ENCODE results near the gene ABAT.

The ABAT gene

DNA sequence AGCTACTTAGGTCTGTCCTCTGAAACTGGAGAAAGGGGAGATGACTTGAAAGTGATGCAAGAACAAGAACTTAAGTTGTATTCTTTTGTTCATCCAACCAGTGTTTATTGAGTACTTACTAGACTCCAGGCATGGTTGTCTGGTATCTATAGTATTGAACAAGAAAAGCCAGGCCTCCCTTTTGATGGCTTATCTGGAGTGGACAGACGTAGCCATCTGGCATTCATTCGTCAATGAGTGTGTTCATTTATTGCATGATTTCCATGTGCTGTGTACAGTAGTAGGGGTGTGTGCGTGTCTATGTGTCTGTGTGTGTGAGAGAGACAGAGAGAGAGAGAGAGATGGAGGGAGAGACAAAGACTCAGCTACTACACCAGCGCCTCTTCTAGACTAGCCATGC is 9.2 kb downstream of the ABAT start:
- no peaks in the 10 kb centered on the region for H3K4me1 ChIP-seq (ENCODE audit: low read length)
- peaks cover 5% of the 10 kb centered on the region; the same call in 1 of the 2 replicates for H3K27me3 ChIP-seq (ENCODE audit: low read depth, low read length)
- no peaks in the 10 kb centered on the region for H3K79me2 ChIP-seq (ENCODE audit: low read length)
- H2AFZ ChIP-seq (ENCODE audit: low read depth, low read length) = no peak overlapping the region
- H3K4me2 ChIP-seq (ENCODE audit: low read length) = no peak overlapping the region
- no peak overlapping the region for H3K9ac ChIP-seq (ENCODE audit: low read length)
- TF ChIP-seq EZH2phosphoT487 (IDR thresholded peaks at IDR 0.05; ENCODE audit: low read depth) = no peak
- TF ChIP-seq, protein P1, sequence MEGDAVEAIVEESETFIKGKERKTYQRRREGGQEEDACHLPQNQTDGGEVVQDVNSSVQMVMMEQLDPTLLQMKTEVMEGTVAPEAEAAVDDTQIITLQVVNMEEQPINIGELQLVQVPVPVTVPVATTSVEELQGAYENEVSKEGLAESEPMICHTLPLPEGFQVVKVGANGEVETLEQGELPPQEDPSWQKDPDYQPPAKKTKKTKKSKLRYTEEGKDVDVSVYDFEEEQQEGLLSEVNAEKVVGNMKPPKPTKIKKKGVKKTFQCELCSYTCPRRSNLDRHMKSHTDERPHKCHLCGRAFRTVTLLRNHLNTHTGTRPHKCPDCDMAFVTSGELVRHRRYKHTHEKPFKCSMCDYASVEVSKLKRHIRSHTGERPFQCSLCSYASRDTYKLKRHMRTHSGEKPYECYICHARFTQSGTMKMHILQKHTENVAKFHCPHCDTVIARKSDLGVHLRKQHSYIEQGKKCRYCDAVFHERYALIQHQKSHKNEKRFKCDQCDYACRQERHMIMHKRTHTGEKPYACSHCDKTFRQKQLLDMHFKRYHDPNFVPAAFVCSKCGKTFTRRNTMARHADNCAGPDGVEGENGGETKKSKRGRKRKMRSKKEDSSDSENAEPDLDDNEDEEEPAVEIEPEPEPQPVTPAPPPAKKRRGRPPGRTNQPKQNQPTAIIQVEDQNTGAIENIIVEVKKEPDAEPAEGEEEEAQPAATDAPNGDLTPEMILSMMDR (IDR thresholded peaks at IDR 0.05; ENCODE audit: low read depth, low read length) = no peak
- H3K27ac ChIP-seq (ENCODE audit: low read length) = no peak overlapping the region
- H3K36me3 ChIP-seq (replicated peaks; ENCODE audit: low read depth, low read length) = no peaks in the 10 kb centered on the region
- no peak overlapping the region for H3K4me3 ChIP-seq (ENCODE audit: low read length)
- H4K20me1 ChIP-seq (ENCODE audit: insufficient read depth, low read length) = no peaks in the 10 kb centered on the region
- no peaks in the 10 kb centered on the region for H3K9me3 ChIP-seq (ENCODE audit: insufficient read depth, low read length)

DNA sequence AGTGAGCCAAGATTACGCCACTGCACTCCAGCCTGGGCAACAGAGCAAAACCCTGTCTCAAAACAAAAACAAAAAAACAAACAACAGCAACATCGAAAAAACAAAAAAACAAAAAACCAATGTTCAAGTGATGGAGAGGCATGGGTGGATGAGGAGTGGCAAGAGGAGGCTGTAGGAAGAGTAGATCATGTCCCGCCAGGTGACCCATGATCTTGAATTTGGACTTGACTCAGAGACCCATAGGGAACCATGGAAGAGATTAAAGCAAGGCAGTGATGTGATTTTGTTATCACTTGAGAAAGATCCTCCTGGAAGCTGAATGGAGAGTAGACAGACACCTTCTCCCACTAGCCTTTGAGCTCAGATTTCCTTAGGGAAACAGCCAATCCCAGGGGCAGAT is 11.2 kb downstream of the ABAT start:
- no peaks in the 10 kb centered on the region for H3K36me3 ChIP-seq (replicated peaks; ENCODE audit: low read depth, low read length)
- no peaks in the 10 kb centered on the region for H3K4me1 ChIP-seq (ENCODE audit: low read length)
- no peak overlapping the region for H3K27ac ChIP-seq (ENCODE audit: low read length)
- no peaks in the 10 kb centered on the region for H3K79me2 ChIP-seq (ENCODE audit: low read length)
- no peak overlapping the region for H2AFZ ChIP-seq (ENCODE audit: low read depth, low read length)
- no peak overlapping the region for H3K4me2 ChIP-seq (ENCODE audit: low read length)
- TF ChIP-seq, protein P1 (IDR thresholded peaks at IDR 0.05; ENCODE audit: low read depth, low read length) = no peak
- no peak for TF ChIP-seq EZH2phosphoT487 (IDR thresholded peaks at IDR 0.05; ENCODE audit: low read depth)
- no peak overlapping the region for H3K4me3 ChIP-seq (ENCODE audit: low read length)
- no peaks in the 10 kb centered on the region for H4K20me1 ChIP-seq (ENCODE audit: insufficient read depth, low read length)
- H3K9me3 ChIP-seq (ENCODE audit: insufficient read depth, low read length) = peaks cover 7% of the 10 kb centered on the region; the same call in 1 of the 2 replicates
- H3K27me3 ChIP-seq (ENCODE audit: low read depth, low read length) = no peaks in the 10 kb centered on the region
- no peak overlapping the region for H3K9ac ChIP-seq (ENCODE audit: low read length)

DNA sequence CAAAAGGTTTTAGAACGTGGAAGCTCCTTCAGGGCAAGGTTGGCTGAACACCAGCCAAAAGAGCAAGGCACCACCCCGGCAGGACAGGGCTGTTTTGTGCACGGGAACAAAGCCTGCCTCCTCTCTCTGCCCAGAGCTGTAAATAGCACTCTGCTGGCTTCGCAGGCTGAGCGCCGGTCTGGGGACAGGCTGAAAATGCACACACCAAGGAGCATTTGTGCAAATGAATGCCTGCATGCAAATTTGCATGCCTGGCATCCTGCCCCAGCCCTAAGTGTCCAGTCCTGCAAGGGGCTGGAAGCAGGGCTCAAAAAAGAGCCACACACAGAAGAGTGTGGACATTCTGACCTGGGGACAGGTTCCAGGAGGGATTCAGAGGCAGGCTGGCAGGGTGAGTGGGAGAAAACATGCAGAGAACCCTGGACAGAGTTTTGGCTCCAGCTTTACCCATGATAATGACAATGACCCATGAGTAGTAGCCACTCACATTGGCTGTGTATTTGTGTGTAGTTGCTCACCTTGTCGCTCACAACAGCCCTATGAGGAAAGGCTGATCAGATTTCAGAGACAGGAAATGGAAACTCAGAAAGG is 11.7 kb downstream of the ABAT start:
- TF ChIP-seq EZH2phosphoT487 (IDR thresholded peaks at IDR 0.05; ENCODE audit: low read depth) = no peak
- TF ChIP-seq, protein P1 (IDR thresholded peaks at IDR 0.05; ENCODE audit: low read depth, low read length) = no peak
- no peak overlapping the region for H3K4me2 ChIP-seq (ENCODE audit: low read length)

DNA sequence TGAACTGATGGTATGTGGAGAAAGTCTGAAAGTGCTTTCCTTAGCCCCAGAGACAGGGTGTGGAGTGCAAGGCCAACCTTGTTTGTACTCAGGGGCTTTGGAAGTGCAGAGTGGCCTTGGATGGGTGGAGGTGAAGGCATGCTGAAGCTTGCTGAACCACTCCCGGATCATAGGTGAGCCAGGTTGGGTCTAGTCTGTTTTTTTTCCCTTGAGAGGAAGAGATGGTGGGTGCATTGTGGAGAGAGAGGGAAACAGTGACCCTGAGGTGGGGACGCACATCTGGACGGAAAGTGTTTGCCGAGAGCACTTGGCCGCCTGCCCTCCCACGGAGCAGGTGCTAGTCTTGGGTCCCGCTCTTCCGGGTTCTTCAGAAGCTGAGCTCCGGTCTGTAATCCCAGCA is 12.5 kb downstream of the ABAT start:
- no peak for TF ChIP-seq EZH2phosphoT487 (IDR thresholded peaks at IDR 0.05; ENCODE audit: low read depth)
- TF ChIP-seq, protein P1 (IDR thresholded peaks at IDR 0.05; ENCODE audit: low read depth, low read length) = no peak
- Histone ChIP-seq H3K4me1 (ENCODE audit: low read length) (no peaks in the 10 kb centered on the region), H3K4me3 (ENCODE audit: low read length) (no peak overlapping the region), H4K20me1 (ENCODE audit: insufficient read depth, low read length) (no peaks in the 10 kb centered on the region), H3K9me3 (ENCODE audit: insufficient read depth, low read length) (peaks cover 7% of the 10 kb centered on the region; the same call in 1 of the 2 replicates), H3K27ac (ENCODE audit: low read length) (no peak overlapping the region), H3K4me2 (ENCODE audit: low read length) (no peak overlapping the region), H3K79me2 (ENCODE audit: low read length) (no peaks in the 10 kb centered on the region), H3K9ac (ENCODE audit: low read length) (no peak overlapping the region), H2AFZ (ENCODE audit: low read depth, low read length) (no peak overlapping the region), H3K36me3 (replicated peaks; ENCODE audit: low read depth, low read length) (no peaks in the 10 kb centered on the region), H3K27me3 (ENCODE audit: low read depth, low read length) (no peaks in the 10 kb centered on the region)

More for the DNA sequence above, 11.7 kb downstream of the ABAT start:
- H4K20me1 ChIP-seq (ENCODE audit: insufficient read depth, low read length) = no peaks in the 10 kb centered on the region
- no peaks in the 10 kb centered on the region for H3K4me1 ChIP-seq (ENCODE audit: low read length)
- no peaks in the 10 kb centered on the region for H3K36me3 ChIP-seq (replicated peaks; ENCODE audit: low read depth, low read length)
- no peaks in the 10 kb centered on the region for H3K79me2 ChIP-seq (ENCODE audit: low read length)
- H3K27ac ChIP-seq (ENCODE audit: low read length) = no peak overlapping the region
- no peak overlapping the region for H2AFZ ChIP-seq (ENCODE audit: low read depth, low read length)
- H3K9me3 ChIP-seq (ENCODE audit: insufficient read depth, low read length) = peaks cover 7% of the 10 kb centered on the region; the same call in 1 of the 2 replicates
- H3K4me3 ChIP-seq (ENCODE audit: low read length) = no peak overlapping the region
- no peaks in the 10 kb centered on the region for H3K27me3 ChIP-seq (ENCODE audit: low read depth, low read length)
- H3K9ac ChIP-seq (ENCODE audit: low read length) = no peak overlapping the region
